Activated T-cell treated with anti-CD3 and anti-CD28 coated beads, Interleukin-2, amount 50 U/mL, for 24 hours (primary cell): ENCODE results near the gene HDAC10.

Experiments used
- DNase-seq: peaks from one replicate; pipeline ENCODE4 v3.0.0-alpha.2; 2020
- H3K27ac Mint-ChIP-seq: 2 replicates; pipeline ENCODE4 v1.8.0; 2020; ENCODE audit warnings: mild to moderate bottlenecking, mixed read lengths
- H3K27me3 Mint-ChIP-seq: 2 replicates; pipeline ENCODE4 v1.8.0; 2020; ENCODE audit warnings: mixed read lengths
- H3K36me3 Mint-ChIP-seq: 2 replicates; pipeline ENCODE4 v1.8.0; 2020; ENCODE audit warnings: low read depth, mixed read lengths
- H3K4me1 Mint-ChIP-seq: 2 replicates; pipeline ENCODE4 v1.8.0; 2020; ENCODE audit warnings: low read depth, mixed read lengths
- H3K4me3 Mint-ChIP-seq: 2 replicates; pipeline ENCODE4 v1.8.0; 2020; ENCODE audit warnings: mild to moderate bottlenecking, moderate library complexity, mixed read lengths
- H3K9me3 Mint-ChIP-seq: 2 replicates; pipeline ENCODE4 v1.8.0; 2020; ENCODE audit warnings: mixed read lengths

The HDAC10 gene

DNA sequence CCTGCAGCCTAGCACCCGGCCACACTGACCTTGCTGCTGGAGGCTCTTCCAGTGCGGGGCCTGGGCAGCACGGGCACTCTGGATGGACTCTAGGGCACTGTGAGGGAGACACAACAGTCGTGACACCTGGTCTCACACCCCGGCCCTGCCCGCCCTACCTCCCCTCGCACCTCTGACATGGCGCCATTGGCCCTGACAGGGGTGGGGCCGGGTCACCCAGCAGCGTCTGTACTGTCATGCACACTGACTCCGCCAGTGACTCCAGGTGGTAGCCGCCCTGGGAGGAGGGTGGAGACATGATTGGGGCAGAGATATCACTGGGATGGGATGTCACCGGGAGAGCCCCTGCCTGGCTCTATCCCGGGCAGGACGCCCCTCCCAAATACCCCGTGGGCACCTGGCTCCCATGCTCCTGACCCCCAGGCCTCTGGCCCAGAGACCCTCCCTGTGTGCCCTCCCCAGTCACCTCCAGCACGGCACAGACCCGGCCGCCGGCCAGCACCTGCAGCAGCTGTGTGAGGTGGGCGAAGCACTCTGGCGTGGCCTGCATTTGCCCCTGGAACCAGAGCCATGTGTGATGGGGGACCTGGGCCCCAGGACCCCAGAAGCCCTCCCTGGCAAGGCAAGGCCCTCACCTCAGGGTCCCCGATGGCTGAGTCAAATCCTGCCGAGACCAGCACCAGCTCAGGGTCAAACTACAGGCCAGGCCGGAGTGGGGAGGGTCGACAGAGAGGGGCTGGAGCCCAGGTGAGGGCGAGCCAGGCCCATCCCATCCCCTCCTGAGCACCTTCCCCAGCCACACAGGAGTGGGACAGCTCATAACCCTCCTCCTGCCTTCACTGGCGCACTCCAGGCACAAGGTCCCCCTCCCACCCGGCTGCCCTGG lies 2.6 kb downstream of the HDAC10 start:
- DNase-seq = no peak
- Mint-ChIP-seq H3K27ac (no peak overlapping the region), H3K9me3 (no peaks in the 10 kb centered on the region), H3K36me3 (peaks cover 48% of the 10 kb centered on the region), H3K27me3 (no peaks in the 10 kb centered on the region), H3K4me3 (peak overlapping the region; percentile 28), H3K4me1 (peaks cover 29% of the 10 kb centered on the region)

DNA sequence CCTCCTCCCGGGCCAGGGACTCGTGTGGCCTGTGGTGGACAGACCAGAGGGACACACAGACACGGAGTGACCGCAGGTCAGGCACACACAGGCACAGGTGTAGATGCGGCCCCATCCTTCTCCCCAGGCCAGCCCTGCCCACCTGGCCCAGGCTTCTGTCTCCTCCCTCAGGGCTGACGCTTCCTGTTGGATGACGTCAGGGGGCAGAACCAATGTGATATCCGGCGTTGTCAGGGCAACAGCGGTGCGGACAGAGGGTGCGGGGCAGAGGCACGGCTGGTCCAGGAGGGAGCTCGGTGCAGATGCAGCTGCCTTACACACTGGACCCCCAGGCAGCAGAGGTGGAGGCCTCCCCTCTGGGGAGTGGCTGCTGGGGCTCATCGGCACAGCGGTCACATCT lies 3.3 kb downstream of the HDAC10 start:
- H3K9me3 Mint-ChIP-seq = no peaks in the 10 kb centered on the region
- peaks cover 50% of the 10 kb centered on the region for H3K36me3 Mint-ChIP-seq
- no peaks in the 10 kb centered on the region for H3K27me3 Mint-ChIP-seq
- peak overlapping the region; percentile 28 for H3K4me3 Mint-ChIP-seq
- peak overlapping the region; percentile 37 for H3K27ac Mint-ChIP-seq
- peak; percentile 53 for DNase-seq
- peaks cover 31% of the 10 kb centered on the region for H3K4me1 Mint-ChIP-seq

DNA sequence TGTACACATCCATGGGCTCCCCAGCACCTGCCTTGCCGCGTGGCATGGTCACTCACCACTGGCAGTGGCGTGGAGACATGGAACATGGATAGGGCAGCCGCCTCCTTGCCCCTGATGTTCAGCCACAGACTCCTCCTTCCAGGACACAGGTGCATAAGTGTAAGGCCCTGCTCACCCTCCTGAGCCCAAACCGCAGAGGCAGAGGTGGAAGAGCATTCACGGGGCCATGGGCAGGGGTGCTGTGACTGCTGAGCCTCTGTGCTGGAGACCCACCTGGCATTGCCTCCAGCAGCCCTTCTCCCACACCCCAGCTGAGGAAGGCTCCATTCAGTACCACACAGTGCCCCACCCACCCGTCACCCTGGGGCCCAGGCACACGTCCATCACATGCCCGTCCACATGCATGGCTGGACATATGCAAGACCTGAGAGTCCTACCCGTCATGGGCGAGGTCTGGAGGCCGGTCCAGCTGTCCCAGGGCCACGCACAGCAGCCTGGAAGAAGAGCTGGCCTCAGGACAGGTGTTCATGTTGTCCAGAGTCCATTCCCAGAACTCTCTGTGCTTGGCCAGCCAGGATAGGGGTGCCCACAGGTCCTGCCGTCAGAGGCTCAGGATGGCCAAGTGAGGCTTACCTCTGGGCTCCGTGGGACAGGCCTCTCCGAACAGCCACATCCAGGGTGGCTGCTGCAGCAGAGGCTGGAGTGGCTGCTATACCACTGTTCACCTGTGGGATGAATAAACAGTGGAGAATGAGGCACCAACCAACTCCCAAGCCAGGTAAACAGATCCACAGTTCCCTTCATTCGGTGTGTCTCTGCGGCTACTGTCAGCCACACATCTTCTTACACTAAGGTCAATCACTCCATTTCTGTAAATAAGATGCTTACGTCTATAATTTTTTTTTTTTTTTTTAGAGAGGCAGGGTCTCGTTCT lies 4.6 kb downstream of the HDAC10 start:
- Mint-ChIP-seq H3K4me1 (peaks cover 39% of the 10 kb centered on the region), H3K27ac (peak overlapping the region; percentile 64), H3K36me3 (peaks cover 56% of the 10 kb centered on the region), H3K9me3 (no peaks in the 10 kb centered on the region), H3K4me3 (peak overlapping the region; percentile 93), H3K27me3 (no peaks in the 10 kb centered on the region)
- no peak for DNase-seq

DNA sequence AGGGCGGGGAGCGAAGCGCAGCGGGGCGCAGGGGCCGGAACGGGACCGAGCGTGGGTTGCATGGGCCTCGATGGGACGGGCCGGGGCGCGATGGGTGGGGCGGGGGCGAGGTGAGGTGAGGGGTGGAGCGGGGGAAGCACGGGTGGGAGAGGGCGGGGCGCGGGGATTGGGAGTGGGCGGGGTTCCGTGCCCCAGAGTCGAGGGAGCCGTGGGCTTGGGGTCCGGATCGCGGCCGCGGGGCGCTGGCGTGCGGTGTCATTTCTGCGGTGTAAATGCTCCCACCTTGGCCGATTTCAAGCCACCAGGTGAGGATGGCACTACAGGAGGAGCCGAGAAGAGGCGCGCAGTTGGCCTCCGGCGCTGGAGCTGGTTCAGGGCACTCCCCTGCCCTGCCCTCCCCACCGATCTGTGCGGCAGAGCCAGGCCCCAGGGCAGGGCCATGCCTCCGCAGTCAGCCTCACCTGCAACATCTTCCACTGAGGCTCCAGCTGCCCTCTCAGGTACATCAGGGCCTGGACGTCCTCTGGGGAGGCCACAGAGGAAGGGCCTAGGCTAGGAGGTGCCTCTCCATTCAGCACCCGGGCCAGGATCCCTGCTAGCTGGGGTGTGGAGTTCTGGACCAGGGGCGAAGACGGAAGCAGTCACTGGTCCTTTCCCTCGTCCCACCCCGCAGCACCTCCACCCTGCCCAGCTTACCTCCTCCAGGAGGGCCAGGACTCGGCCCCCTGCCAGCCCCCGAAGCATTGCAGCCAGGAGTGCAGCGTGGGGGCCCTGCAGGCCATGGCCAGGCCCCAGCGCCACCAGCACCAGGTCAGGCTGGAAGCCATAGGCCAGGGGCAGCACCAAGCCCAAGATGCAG lies 5.6 kb downstream of the HDAC10 start:
- no peak for DNase-seq
- Mint-ChIP-seq H3K4me1 (peaks cover 43% of the 10 kb centered on the region), H3K9me3 (no peaks in the 10 kb centered on the region), H3K4me3 (peak overlapping the region; percentile 93), H3K27me3 (no peaks in the 10 kb centered on the region), H3K36me3 (peaks cover 63% of the 10 kb centered on the region), H3K27ac (peak overlapping the region; percentile 99)

DNA sequence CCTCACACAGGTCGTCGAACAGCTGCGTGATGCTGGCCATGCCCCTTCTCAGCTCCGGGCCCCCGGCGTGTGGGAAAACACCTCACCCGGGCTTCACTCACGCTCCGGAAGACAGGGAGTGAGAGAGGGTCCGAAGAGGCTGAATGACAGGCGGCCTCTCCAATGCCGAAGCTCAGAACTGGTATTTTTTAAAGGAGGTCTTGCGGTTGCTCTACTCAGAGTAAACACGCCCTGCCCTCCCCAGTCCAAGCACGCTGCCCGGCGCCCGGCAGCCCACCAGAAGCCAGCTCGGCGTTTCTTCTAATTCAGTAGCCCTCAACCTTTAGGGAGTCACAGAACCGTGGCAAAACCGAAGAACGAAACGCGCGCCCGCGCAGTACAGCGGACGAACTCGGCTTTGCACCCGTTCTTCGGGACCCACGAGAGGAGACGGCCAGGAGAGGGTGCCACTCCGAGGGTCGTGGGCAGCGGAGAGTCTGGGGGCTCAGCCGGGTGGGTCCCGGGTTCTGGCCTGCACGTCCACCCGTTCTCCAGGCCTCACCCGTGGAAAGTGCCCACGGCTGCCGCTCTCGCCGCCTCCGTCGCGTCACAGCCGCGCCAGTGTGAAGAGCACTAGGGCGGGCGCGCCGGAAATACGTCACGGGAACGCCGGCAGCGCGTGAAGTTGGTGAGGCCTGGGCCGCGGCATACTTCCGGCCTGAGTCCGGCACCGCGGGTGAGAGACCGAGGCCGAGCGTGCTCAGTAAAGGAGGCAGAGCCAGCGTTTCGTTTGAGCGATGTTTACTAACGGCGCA lies 6.4 kb downstream of the HDAC10 start, which contains the start of gene TUBGCP6:
TSS of gene TUBGCP6 (minus strand) at position 604 of the 794 bp plus-strand sequence. CDS start at position 40, 564 bp downstream.
- peak; percentile 96 for DNase-seq
- Mint-ChIP-seq H3K36me3 (peaks cover 70% of the 10 kb centered on the region), H3K4me3 (peak within 1 kb of the TSS; percentile 93), H3K4me1 (peaks cover 39% of the 10 kb centered on the region), H3K9me3 (no peaks in the 10 kb centered on the region), H3K27me3 (no peaks in the 10 kb centered on the region), H3K27ac (peak within 1 kb of the TSS; percentile 99)

DNA sequence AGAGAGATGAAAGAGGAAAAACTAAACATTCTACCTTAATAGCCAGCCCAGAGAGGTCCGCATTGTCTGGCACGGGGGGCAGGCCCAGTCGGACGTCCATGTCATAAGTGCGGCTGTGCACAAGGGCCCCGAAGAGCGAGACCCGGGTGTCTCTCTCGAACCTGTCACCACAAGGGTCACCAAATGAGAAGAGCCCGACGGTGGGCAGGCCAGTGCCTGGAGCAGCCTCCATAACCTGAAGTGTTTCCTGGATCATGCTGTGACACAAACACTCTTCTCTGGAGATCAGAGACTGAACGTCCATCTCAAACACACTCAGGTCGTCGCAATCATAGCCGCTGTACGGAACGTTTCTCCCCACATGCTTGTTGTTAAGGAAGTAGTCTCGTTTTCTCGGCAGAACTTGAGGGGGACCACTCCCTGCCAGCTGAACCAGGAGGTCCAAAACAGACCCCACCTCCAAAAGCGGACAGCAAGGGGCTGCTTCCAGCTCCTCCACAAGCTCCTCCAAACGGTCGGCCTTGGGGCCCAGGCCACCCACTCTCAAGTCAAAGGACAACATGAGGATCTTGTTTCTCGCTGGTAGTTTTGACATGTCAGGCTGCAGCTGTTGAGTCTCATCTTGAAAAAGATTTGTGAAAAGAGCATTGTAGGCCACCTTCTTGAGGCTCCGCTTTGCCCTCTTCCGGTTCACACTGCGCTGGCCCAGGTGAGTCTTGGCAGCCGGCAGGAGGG lies 7.2 kb downstream of the HDAC10 start:
- peaks cover 40% of the 10 kb centered on the region for H3K4me1 Mint-ChIP-seq
- no peaks in the 10 kb centered on the region for H3K9me3 Mint-ChIP-seq
- peak overlapping the region; percentile 99 for H3K27ac Mint-ChIP-seq
- H3K27me3 Mint-ChIP-seq = no peaks in the 10 kb centered on the region
- H3K4me3 Mint-ChIP-seq = peak overlapping the region; percentile 93
- DNase-seq = no peak
- H3K36me3 Mint-ChIP-seq = peaks cover 75% of the 10 kb centered on the region

DNA sequence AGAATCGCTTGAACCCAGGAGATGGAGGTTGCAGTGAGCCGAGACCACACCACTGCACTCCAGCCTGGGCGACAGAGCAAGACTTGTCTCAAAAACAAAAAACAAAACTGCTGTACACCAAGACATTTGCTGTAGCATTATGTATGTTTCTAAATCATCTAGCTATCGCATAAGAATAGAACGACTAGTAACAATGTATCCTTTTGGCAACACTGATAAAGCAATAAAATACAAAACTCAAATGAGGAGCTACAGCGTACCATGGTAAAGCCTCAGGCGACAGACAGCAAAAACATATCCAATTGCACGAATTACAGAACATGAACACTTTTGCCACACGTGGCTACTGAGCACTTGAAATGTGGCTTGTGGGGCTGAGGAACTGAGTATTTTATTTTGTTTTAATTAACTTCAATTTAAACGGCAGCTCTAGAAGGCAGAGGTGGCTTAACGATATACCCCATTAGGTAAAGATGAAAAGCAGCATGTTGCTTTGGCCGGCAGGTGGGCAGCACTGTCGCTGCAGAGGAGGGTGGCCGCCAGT lies 8.6 kb downstream of the HDAC10 start:
- H3K27ac Mint-ChIP-seq = peak overlapping the region; percentile 99
- H3K4me3 Mint-ChIP-seq = peak overlapping the region; percentile 93
- no peak for DNase-seq
- no peaks in the 10 kb centered on the region for H3K9me3 Mint-ChIP-seq
- H3K27me3 Mint-ChIP-seq = no peaks in the 10 kb centered on the region
- H3K36me3 Mint-ChIP-seq = peaks cover 77% of the 10 kb centered on the region
- H3K4me1 Mint-ChIP-seq = peaks cover 37% of the 10 kb centered on the region

DNA sequence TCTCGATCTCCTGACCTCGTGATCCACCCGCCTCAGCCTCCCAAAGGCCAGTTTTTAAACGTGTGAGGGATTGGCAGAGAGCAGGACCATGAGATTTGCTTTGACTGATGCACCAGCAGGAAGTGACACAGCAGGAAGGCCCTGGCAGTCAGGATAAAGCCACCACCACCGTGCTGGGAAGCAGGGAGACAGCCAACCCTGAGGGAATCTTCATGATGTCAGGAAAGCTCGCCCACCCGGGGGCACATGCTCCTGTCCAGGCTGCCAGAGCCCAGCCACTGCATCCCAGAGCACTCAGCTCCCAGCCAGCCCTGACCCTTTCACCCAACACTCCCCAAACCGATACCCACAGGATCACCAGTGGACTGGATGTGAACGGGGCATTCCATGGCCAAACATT lies 12.3 kb downstream of the HDAC10 start:
- Mint-ChIP-seq H3K36me3 (peaks cover 67% of the 10 kb centered on the region), H3K4me3 (no peak overlapping the region), H3K27me3 (no peaks in the 10 kb centered on the region), H3K27ac (no peak overlapping the region), H3K4me1 (peaks cover 37% of the 10 kb centered on the region), H3K9me3 (no peaks in the 10 kb centered on the region)
- DNase-seq = no peak

DNA sequence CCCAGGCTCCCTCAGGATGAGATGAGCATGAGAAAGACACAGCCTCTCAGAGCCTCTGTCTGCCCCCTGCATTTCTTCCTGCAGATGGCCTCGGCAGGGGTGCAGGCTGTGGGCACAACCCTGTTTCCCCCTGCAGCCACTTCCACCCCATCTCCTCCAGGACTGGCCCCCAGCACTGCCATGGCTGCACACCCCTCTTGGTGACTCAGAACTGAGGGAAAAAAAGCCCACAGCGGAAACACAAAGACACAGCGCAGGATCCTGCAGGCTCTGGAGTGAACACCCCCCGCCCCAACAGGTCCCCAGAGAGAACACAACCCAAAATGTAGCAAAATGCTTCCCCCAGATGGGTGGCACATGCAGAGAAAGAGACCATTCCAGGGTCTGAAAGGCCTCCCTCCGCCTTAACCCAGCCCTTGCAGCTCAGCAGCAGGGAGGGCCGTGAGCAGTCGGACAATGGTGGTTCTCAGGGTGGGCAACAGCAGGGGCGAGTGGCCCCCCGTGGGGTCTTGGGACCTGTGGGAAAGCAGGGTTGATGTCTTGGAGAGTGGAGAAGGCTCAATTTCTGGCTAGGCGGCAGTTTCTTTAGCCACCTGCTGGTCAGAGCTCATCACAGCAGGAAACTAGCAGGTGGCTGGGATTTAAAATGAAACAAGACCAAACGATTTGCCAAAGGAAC lies 14.2 kb downstream of the HDAC10 start:
- Mint-ChIP-seq H3K4me3 (no peak overlapping the region), H3K4me1 (peaks cover 27% of the 10 kb centered on the region)

DNA sequence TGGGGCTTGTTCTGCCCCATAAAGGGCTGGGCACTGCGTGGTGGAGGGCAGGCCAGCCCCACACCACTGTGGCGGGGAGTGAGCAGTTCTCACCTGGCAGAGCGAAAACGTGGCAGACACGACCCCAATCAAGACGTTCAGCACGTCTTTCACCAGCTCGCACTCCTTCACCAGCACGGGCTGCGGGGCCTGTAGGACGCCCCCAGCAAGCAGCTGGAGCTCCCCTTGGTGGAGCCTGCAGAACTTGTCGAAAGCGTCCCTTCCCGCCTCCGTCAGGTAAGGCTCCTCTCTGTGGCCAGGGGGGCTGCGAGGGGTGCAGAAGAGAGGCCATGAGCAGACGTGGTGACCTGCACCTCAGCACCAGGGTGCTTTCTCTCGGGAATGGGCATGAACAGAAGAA lies 17.8 kb downstream of the HDAC10 start:
- H3K27me3 Mint-ChIP-seq = no peaks in the 10 kb centered on the region
- peaks cover 16% of the 10 kb centered on the region for H3K4me1 Mint-ChIP-seq
- H3K4me3 Mint-ChIP-seq = no peak overlapping the region
- H3K27ac Mint-ChIP-seq = no peak overlapping the region
- peaks cover 70% of the 10 kb centered on the region for H3K36me3 Mint-ChIP-seq
- no peaks in the 10 kb centered on the region for H3K9me3 Mint-ChIP-seq
- DNase-seq = no peak

More for the DNA sequence above, 14.2 kb downstream of the HDAC10 start:
- H3K27ac Mint-ChIP-seq = peak overlapping the region; percentile 31
- peaks cover 75% of the 10 kb centered on the region for H3K36me3 Mint-ChIP-seq
- no peak for DNase-seq
- H3K27me3 Mint-ChIP-seq = no peaks in the 10 kb centered on the region
- no peaks in the 10 kb centered on the region for H3K9me3 Mint-ChIP-seq

DNA sequence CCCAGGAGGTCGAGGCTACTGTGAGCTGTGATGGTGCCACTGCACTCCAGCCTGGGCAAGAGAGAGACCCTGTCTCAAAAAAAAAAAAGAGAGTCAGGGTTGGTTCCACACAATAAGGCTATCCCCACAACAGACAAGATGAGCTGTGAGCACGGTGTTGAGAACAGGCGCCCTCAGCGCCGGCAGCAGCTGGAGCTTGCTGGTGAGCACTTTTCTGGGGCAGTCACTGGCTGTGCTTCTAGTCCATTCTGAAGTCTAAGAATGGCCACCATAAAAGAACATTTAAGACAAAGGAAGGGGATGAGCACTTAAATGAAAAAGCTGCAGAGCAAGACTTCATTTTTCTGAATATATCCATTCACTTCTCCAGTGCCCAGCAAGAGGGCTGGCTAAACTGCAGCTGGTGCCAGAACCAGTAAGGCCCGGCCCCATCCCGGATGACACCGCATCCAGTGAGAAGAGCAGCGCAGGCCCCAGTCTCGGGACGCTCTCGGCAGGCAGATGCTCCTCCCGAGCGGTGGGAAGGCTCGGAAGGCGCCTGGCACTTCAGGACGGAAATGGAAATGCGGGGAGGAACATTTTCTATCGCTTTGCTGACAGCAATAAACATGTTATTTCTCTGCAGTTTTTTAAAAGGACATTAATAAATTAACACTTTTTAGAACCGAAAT lies 18.4 kb downstream of the HDAC10 start:
- Mint-ChIP-seq H3K4me3 (no peak overlapping the region), H3K4me1 (peaks cover 13% of the 10 kb centered on the region), H3K27me3 (no peaks in the 10 kb centered on the region), H3K36me3 (peaks cover 64% of the 10 kb centered on the region), H3K9me3 (no peaks in the 10 kb centered on the region), H3K27ac (no peak overlapping the region)
- DNase-seq = no peak

DNA sequence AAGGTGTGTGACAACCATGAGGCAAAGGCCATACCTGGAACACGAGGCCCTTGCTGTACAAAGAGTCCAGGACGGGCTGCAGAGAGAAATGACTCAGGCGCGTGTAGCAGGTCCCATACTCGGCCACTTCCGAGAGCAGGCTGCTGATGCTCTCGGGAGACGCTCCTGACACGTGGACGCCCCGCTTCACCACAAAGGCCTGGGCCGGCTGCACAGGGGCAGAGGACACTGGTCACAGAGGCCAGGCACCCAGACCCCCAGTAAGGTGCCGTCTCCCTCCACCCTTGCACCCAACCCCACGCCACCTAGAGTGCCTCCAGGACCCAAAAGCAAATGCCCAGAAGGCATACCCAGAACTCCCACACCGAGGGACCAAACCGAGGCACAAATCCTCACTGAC lies 21.7 kb downstream of the HDAC10 start:
- no peaks in the 10 kb centered on the region for H3K27me3 Mint-ChIP-seq
- no peak overlapping the region for H3K4me3 Mint-ChIP-seq
- peaks cover 66% of the 10 kb centered on the region for H3K36me3 Mint-ChIP-seq
- H3K4me1 Mint-ChIP-seq = peaks cover 2% of the 10 kb centered on the region
- DNase-seq = no peak
- H3K27ac Mint-ChIP-seq = no peak overlapping the region
- no peaks in the 10 kb centered on the region for H3K9me3 Mint-ChIP-seq
